ENCODE results near the gene ISYNA1. TPM values are rescaled to one million over a fixed set of nuclear protein-coding genes. Genes with fewer than 3 reads are reported as not detected.

Gene ISYNA1
- total and polyA plus RNA-seq, 2 of the 13 experiments (the other 11 are each of a cell fraction or from before 2014, with no cell fraction given) = 29.6 to 48.5 TPM

- TF ChIP-seq CENPX (CRISPR knock-in tag; IDR thresholded peaks at IDR 0.05) = no peak
- no peak for TF ChIP-seq FOXP1 (IDR thresholded peaks at IDR 0.05)
- TF ChIP-seq FOXP1 (CRISPR knock-in tag; IDR thresholded peaks at IDR 0.05) = 0 out of 2 replicates have a peak, but pooled peaks have one; percentile 31
- TF ChIP-seq CSRNP1 (CRISPR knock-in tag; IDR thresholded peaks at IDR 0.05) = peak; percentile 91
- TF ChIP-seq TCF7 (IDR thresholded peaks at IDR 0.05; ENCODE audit: low read depth) = no peak
- peak; percentile 31; the same call in 1 of the 2 replicates for TF ChIP-seq ZFY (CRISPR knock-in tag; IDR thresholded peaks at IDR 0.05)
- no peak for TF ChIP-seq PRMT3 (CRISPR knock-in tag; IDR thresholded peaks at IDR 0.05; ENCODE audit: borderline replicate concordance, low read depth)
- no peak for TF ChIP-seq ZNF280D (CRISPR knock-in tag; IDR thresholded peaks at IDR 0.05)
- TF ChIP-seq NCOA5 (CRISPR knock-in tag; IDR thresholded peaks at IDR 0.05) = no peak
- no peak for TF ChIP-seq KLF12 (CRISPR knock-in tag; IDR thresholded peaks at IDR 0.05; ENCODE audit: borderline replicate concordance)
- TF ChIP-seq ZNF646 (CRISPR knock-in tag; IDR thresholded peaks at IDR 0.05) = peak; percentile 47; the same call in 1 of the 2 replicates
- no peak for TF ChIP-seq ZNF138 (CRISPR knock-in tag; IDR thresholded peaks at IDR 0.05; ENCODE audit: low read depth)
- TF ChIP-seq, protein P1, sequence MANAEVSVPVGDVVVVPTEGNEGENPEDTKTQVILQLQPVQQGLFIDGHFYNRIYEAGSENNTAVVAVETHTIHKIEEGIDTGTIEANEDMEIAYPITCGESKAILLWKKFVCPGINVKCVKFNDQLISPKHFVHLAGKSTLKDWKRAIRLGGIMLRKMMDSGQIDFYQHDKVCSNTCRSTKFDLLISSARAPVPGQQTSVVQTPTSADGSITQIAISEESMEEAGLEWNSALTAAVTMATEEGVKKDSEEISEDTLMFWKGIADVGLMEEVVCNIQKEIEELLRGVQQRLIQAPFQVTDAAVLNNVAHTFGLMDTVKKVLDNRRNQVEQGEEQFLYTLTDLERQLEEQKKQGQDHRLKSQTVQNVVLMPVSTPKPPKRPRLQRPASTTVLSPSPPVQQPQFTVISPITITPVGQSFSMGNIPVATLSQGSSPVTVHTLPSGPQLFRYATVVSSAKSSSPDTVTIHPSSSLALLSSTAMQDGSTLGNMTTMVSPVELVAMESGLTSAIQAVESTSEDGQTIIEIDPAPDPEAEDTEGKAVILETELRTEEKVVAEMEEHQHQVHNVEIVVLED (CRISPR knock-in tag; IDR thresholded peaks at IDR 0.05; ENCODE audit: borderline replicate concordance) = peak; percentile 44; the same call in 1 of the 2 replicates
- TF ChIP-seq ASH2L (IDR thresholded peaks at IDR 0.05; ENCODE audit: insufficient read length, low read depth, low read length) = peak; percentile 44
- TF ChIP-seq PAWR (CRISPR knock-in tag; IDR thresholded peaks at IDR 0.05; ENCODE audit: borderline replicate concordance) = 0 out of 2 replicates have a peak, but pooled peaks have one; percentile 62
- no peak for TF ChIP-seq EED (CRISPR knock-in tag; IDR thresholded peaks at IDR 0.05)
Measured at GRCh38 chr19:18469069-18469846, 31.3 kb upstream of the ISYNA1 start (continued).
